Measurements from ENCODE around the gene C17orf75. TPM values are rescaled to one million over a fixed set of nuclear protein-coding genes. Genes with fewer than 3 reads are reported as not detected.

Gene C17orf75
- total RNA-seq, 1 donor from 2014 or later = 16.2 TPM

DNA sequence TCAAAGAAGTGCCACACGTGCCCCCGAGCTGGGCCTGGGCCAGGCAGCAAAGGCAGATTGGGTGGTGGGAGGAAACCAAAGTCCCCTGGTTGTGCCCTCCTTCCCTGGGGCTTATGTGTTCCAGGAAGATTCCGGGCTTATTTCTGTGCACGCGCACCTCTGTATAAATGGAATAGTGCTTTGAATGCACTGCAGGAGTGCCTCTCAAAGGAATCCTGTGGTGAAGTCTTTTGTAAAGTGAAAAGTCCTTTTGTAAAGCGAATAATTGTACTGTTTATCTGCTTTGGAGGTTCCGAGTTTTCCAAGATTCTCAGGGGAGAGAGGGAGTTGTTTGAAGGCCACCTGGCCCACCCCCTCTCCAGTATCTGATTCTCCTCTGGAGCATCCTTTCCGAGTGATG is 26.8 kb downstream of the C17orf75 start:
- FAIRE-seq (no peak), DNase-seq (ENCODE audit: low read depth) (no peak)
- no peak overlapping the region for H2AFZ ChIP-seq (ENCODE audit: low read depth, low read length)
- H3K4me2 ChIP-seq (ENCODE audit: low read length) = no peak overlapping the region
- Mint-ChIP-seq H3K4me3 (ENCODE audit: unreplicated experiment) (no peak overlapping the region), H3K27me3 (ENCODE audit: low read depth, unreplicated experiment) (peaks cover 30% of the 10 kb centered on the region), H3K27ac (ENCODE audit: unreplicated experiment) (no peak overlapping the region), H3K36me3 (ENCODE audit: low read depth, unreplicated experiment) (no peaks in the 10 kb centered on the region), H3K9me3 (ENCODE audit: unreplicated experiment) (no peaks in the 10 kb centered on the region), H3K4me1 (ENCODE audit: low read depth, unreplicated experiment) (peaks cover 6% of the 10 kb centered on the region)
- no peaks in the 10 kb centered on the region for H3K79me2 ChIP-seq (ENCODE audit: insufficient read depth, low read length)
- no peaks in the 10 kb centered on the region for H4K20me1 ChIP-seq (ENCODE audit: insufficient read depth, low read length)
- H3K4me1 ChIP-seq (ENCODE audit: insufficient read depth, low read length) = no peaks in the 10 kb centered on the region
- H3K27me3 ChIP-seq (ENCODE audit: insufficient read depth, low read length) = peaks cover 18% of the 10 kb centered on the region
- H3K36me3 ChIP-seq (ENCODE audit: insufficient read depth, low read length) = no peaks in the 10 kb centered on the region
- H3K9me3 ChIP-seq (ENCODE audit: insufficient read depth, low read depth, low read length) = no peaks in the 10 kb centered on the region
- no peak overlapping the region for H3K4me3 ChIP-seq (ENCODE audit: insufficient read depth, low read depth, low read length)
- no peak for TF ChIP-seq EZH2 (IDR thresholded peaks at IDR 0.05; ENCODE audit: insufficient read depth, low read length)
- TF ChIP-seq, protein P1, sequence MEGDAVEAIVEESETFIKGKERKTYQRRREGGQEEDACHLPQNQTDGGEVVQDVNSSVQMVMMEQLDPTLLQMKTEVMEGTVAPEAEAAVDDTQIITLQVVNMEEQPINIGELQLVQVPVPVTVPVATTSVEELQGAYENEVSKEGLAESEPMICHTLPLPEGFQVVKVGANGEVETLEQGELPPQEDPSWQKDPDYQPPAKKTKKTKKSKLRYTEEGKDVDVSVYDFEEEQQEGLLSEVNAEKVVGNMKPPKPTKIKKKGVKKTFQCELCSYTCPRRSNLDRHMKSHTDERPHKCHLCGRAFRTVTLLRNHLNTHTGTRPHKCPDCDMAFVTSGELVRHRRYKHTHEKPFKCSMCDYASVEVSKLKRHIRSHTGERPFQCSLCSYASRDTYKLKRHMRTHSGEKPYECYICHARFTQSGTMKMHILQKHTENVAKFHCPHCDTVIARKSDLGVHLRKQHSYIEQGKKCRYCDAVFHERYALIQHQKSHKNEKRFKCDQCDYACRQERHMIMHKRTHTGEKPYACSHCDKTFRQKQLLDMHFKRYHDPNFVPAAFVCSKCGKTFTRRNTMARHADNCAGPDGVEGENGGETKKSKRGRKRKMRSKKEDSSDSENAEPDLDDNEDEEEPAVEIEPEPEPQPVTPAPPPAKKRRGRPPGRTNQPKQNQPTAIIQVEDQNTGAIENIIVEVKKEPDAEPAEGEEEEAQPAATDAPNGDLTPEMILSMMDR (IDR thresholded peaks at IDR 0.05; ENCODE audit: insufficient read depth, low read depth, low read length) = no peak
- H3K27ac ChIP-seq (ENCODE audit: low read depth, low read length) = no peak overlapping the region
- no peak overlapping the region for H3K9ac ChIP-seq (ENCODE audit: low read length)

DNA sequence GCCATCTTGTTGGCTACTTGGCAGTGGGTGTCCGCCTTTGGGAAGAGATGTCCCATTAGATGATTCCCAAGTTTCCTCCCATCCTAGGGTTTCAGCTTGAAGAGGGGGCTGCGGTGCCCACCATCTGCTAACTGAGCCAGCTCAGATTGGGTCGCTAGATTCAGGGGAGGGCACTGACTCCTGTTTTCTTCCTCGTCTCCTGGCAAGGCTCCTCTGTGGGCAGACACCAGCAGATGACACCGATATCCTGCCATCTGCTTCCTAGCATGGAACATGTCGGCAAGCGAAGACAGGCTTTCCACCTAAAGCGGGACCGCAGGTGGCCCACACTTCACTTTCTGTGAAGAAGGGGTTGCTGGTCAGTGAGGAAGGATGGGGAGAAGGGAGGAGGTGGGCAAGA is 27.3 kb downstream of the C17orf75 start:
- no peak overlapping the region for H3K4me3 Mint-ChIP-seq (ENCODE audit: unreplicated experiment)

DNA sequence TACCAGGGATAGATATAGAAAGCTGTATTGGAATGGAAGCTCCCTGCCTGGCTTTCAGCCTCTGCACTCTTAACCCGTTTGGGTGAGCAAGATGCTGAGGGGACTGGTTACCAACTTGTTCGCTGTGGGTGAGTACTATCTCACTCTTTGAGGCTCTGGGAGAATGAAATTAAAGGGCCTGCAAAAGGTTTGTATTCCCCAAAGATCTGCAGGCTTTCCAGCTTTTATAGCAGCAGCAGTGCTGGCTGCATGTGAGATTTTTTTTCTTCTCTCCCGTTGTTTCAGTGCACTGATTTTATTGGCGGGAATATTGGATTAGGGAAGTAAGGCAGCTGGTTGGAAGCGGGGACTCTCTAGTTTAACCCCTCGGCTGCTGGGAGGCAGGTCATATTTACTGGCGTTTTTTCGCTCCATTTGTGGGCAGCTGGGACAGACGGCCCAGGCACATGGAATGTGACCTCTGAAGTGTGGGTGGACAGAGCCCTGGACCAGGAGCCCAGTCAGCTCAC is 30.9 kb downstream of the C17orf75 start:
- H3K27ac ChIP-seq (ENCODE audit: low read depth, low read length) = no peak overlapping the region
- H3K4me1 ChIP-seq (ENCODE audit: insufficient read depth, low read length) = no peaks in the 10 kb centered on the region
- no peaks in the 10 kb centered on the region for H3K79me2 ChIP-seq (ENCODE audit: insufficient read depth, low read length)
- H3K27me3 Mint-ChIP-seq (ENCODE audit: low read depth, unreplicated experiment) = peaks cover 35% of the 10 kb centered on the region
- FAIRE-seq (no peak), DNase-seq (ENCODE audit: low read depth) (no peak)
- H3K27me3 ChIP-seq (ENCODE audit: insufficient read depth, low read length) = peaks cover 22% of the 10 kb centered on the region
- peaks cover 6% of the 10 kb centered on the region for H3K4me1 Mint-ChIP-seq (ENCODE audit: low read depth, unreplicated experiment)
- H3K36me3 Mint-ChIP-seq (ENCODE audit: low read depth, unreplicated experiment) = no peaks in the 10 kb centered on the region
- H3K9me3 ChIP-seq (ENCODE audit: insufficient read depth, low read depth, low read length) = no peaks in the 10 kb centered on the region
- H3K4me3 ChIP-seq (ENCODE audit: insufficient read depth, low read depth, low read length) = no peak overlapping the region
- H3K9ac ChIP-seq (ENCODE audit: low read length) = no peak overlapping the region
- H3K9me3 Mint-ChIP-seq (ENCODE audit: unreplicated experiment) = no peaks in the 10 kb centered on the region
- H4K20me1 ChIP-seq (ENCODE audit: insufficient read depth, low read length) = no peaks in the 10 kb centered on the region
- H3K27ac Mint-ChIP-seq (ENCODE audit: unreplicated experiment) = no peak overlapping the region
- H2AFZ ChIP-seq (ENCODE audit: low read depth, low read length) = no peak overlapping the region
- no peak overlapping the region for H3K4me2 ChIP-seq (ENCODE audit: low read length)
- H3K4me3 Mint-ChIP-seq (ENCODE audit: unreplicated experiment) = no peak overlapping the region
- TF ChIP-seq, protein P1 (IDR thresholded peaks at IDR 0.05; ENCODE audit: insufficient read depth, low read depth, low read length) = no peak
- TF ChIP-seq EZH2 (IDR thresholded peaks at IDR 0.05; ENCODE audit: insufficient read depth, low read length) = no peak
- no peaks in the 10 kb centered on the region for H3K36me3 ChIP-seq (ENCODE audit: insufficient read depth, low read length)

More for the DNA sequence above, 27.3 kb downstream of the C17orf75 start:
- no peaks in the 10 kb centered on the region for H3K9me3 Mint-ChIP-seq (ENCODE audit: unreplicated experiment)
- H2AFZ ChIP-seq (ENCODE audit: low read depth, low read length) = no peak overlapping the region
- H3K27ac Mint-ChIP-seq (ENCODE audit: unreplicated experiment) = no peak overlapping the region
- DNase-seq (ENCODE audit: low read depth) = no peak
- TF ChIP-seq, protein P1 (IDR thresholded peaks at IDR 0.05; ENCODE audit: insufficient read depth, low read depth, low read length) = no peak
- H3K36me3 ChIP-seq (ENCODE audit: insufficient read depth, low read length) = no peaks in the 10 kb centered on the region
- no peak overlapping the region for H3K27ac ChIP-seq (ENCODE audit: low read depth, low read length)
- H3K9ac ChIP-seq (ENCODE audit: low read length) = no peak overlapping the region
- H3K9me3 ChIP-seq (ENCODE audit: insufficient read depth, low read depth, low read length) = no peaks in the 10 kb centered on the region
- H3K27me3 Mint-ChIP-seq (ENCODE audit: low read depth, unreplicated experiment) = peaks cover 30% of the 10 kb centered on the region
- no peak overlapping the region for H3K4me2 ChIP-seq (ENCODE audit: low read length)
- no peaks in the 10 kb centered on the region for H3K36me3 Mint-ChIP-seq (ENCODE audit: low read depth, unreplicated experiment)
- no peaks in the 10 kb centered on the region for H3K79me2 ChIP-seq (ENCODE audit: insufficient read depth, low read length)
- peaks cover 6% of the 10 kb centered on the region for H3K4me1 Mint-ChIP-seq (ENCODE audit: low read depth, unreplicated experiment)
- H3K4me1 ChIP-seq (ENCODE audit: insufficient read depth, low read length) = no peaks in the 10 kb centered on the region
- no peak for FAIRE-seq
- H3K27me3 ChIP-seq (ENCODE audit: insufficient read depth, low read length) = peaks cover 18% of the 10 kb centered on the region
- H4K20me1 ChIP-seq (ENCODE audit: insufficient read depth, low read length) = no peaks in the 10 kb centered on the region
- no peak overlapping the region for H3K4me3 ChIP-seq (ENCODE audit: insufficient read depth, low read depth, low read length)

All from astrocyte (in vitro differentiated cells and primary cell).